Activated T-helper 1 cell treated with anti-CD3 and anti-CD28 coated beads, Interleukin-12 subunit alpha, Interleukin-12 subunit beta, Interleukin-2, Interleukin-4 antibody, amounts not matched to agents 30 ng/mL and 10 ng/mL and 1 ng/mL, durations not matched to agents 14 hours and 24 hours and 36 hours (primary cell): Measurements from ENCODE around the gene DOCK1. TPM values are rescaled to one million over a fixed set of nuclear protein-coding genes. Genes with fewer than 3 reads are reported as not detected.

Experiments used
- DNase-seq: peaks from one replicate; pipeline ENCODE4 v3.0.0; 2021; ENCODE audit warnings: low spot score
- H3K27ac Mint-ChIP-seq: one replicate; pipeline ENCODE4 v1.8.0; 2021; ENCODE audit warnings: mild to moderate bottlenecking, mixed read lengths
- H3K27me3 Mint-ChIP-seq: one replicate; pipeline ENCODE4 v1.8.0; 2022; ENCODE audit warnings: mild to moderate bottlenecking, moderate library complexity, mixed read lengths; ENCODE audit not compliant: insufficient read depth
- H3K36me3 Mint-ChIP-seq: one replicate; pipeline ENCODE4 v1.8.0; 2021; ENCODE audit warnings: low read depth, mixed read lengths
- H3K4me1 Mint-ChIP-seq: one replicate; pipeline ENCODE4 v1.8.0; 2021; ENCODE audit warnings: low read depth, mixed read lengths
- H3K4me3 Mint-ChIP-seq: one replicate; pipeline ENCODE4 v1.8.0; 2021; ENCODE audit warnings: mild to moderate bottlenecking, moderate library complexity, mixed read lengths
- H3K9me3 Mint-ChIP-seq: one replicate; pipeline ENCODE4 v1.8.0; 2021; ENCODE audit warnings: mixed read lengths
- intact Hi-C: fragments of 100-400 bp; cut with micrococcal nuclease; formaldehyde crosslinking; loops from one replicate; pipeline ENCODE4 v1.15.1; 2024
- total RNA-seq: library from RNA; stranded (reverse); gene quantifications from 2 replicates; pipeline ENCODE4 v1.2.3, GENCODE V29; 2022

DOCK1 gene
- total RNA-seq, 1 donor from 2014 or later, result 0.75 TPM

GRCh38 chr10:127034790-127035189, 129.6 kb downstream of the DOCK1 start:
- Mint-ChIP-seq H3K4me3 (no peak overlapping the region), H3K36me3 (no peaks in the 10 kb centered on the region), H3K9me3 (no peaks in the 10 kb centered on the region), H3K27ac (no peak overlapping the region), H3K4me1 (no peaks in the 10 kb centered on the region), H3K27me3 (no peaks in the 10 kb centered on the region)
- no peak for DNase-seq
- intact Hi-C loops, result no loop called here

- no peaks in the 10 kb centered on the region for H3K27me3 Mint-ChIP-seq
- H3K4me1 Mint-ChIP-seq, result no peaks in the 10 kb centered on the region
- intact Hi-C loops, result no loop called here
- no peaks in the 10 kb centered on the region for H3K9me3 Mint-ChIP-seq
- no peak for DNase-seq
- no peaks in the 10 kb centered on the region for H3K36me3 Mint-ChIP-seq
- no peak overlapping the region for H3K27ac Mint-ChIP-seq
- no peak overlapping the region for H3K4me3 Mint-ChIP-seq
Observed at GRCh38 chr10:127035827-127036226, 130.6 kb downstream of the DOCK1 start.

GRCh38 chr10:127036987-127037386, 131.8 kb downstream of the DOCK1 start:
- Mint-ChIP-seq H3K36me3 (no peaks in the 10 kb centered on the region), H3K27me3 (no peaks in the 10 kb centered on the region), H3K4me1 (no peaks in the 10 kb centered on the region), H3K4me3 (no peak overlapping the region), H3K27ac (no peak overlapping the region), H3K9me3 (no peaks in the 10 kb centered on the region)
- no peak for DNase-seq
- intact Hi-C loops, result no loop called here

- no peaks in the 10 kb centered on the region for H3K4me1 Mint-ChIP-seq
- DNase-seq, result no peak
- H3K36me3 Mint-ChIP-seq, result no peaks in the 10 kb centered on the region
Observed at GRCh38 chr10:127039435-127039834, 134.2 kb downstream of the DOCK1 start.

GRCh38 chr10:127040756-127041155, 135.5 kb downstream of the DOCK1 start:
- Mint-ChIP-seq H3K27me3 (no peaks in the 10 kb centered on the region), H3K4me1 (no peaks in the 10 kb centered on the region), H3K9me3 (no peaks in the 10 kb centered on the region), H3K4me3 (no peak overlapping the region), H3K36me3 (no peaks in the 10 kb centered on the region), H3K27ac (no peak overlapping the region)
- DNase-seq, result no peak
- intact Hi-C loops, result no loop called here

More at GRCh38 chr10:127039435-127039834, 134.2 kb downstream of the DOCK1 start:
- H3K4me3 Mint-ChIP-seq, result no peak overlapping the region
- H3K27me3 Mint-ChIP-seq, result no peaks in the 10 kb centered on the region
- intact Hi-C loops, result no loop called here
- no peaks in the 10 kb centered on the region for H3K9me3 Mint-ChIP-seq
- no peak overlapping the region for H3K27ac Mint-ChIP-seq

- no peak overlapping the region for H3K27ac Mint-ChIP-seq
- H3K9me3 Mint-ChIP-seq, result no peaks in the 10 kb centered on the region
- intact Hi-C loops, result no loop called here
- no peaks in the 10 kb centered on the region for H3K36me3 Mint-ChIP-seq
- no peak for DNase-seq
- H3K4me1 Mint-ChIP-seq, result no peaks in the 10 kb centered on the region
- H3K27me3 Mint-ChIP-seq, result no peaks in the 10 kb centered on the region
- H3K4me3 Mint-ChIP-seq, result no peak overlapping the region
Observed at GRCh38 chr10:127041552-127041951, 136.3 kb downstream of the DOCK1 start.

GRCh38 chr10:127043301-127043700, 138.1 kb downstream of the DOCK1 start:
- no peaks in the 10 kb centered on the region for H3K4me1 Mint-ChIP-seq
- no peaks in the 10 kb centered on the region for H3K27me3 Mint-ChIP-seq
- H3K9me3 Mint-ChIP-seq, result no peaks in the 10 kb centered on the region
- no peak overlapping the region for H3K4me3 Mint-ChIP-seq
- H3K36me3 Mint-ChIP-seq, result no peaks in the 10 kb centered on the region
- DNase-seq, result no peak
- intact Hi-C loops, result no loop called here
- H3K27ac Mint-ChIP-seq, result no peak overlapping the region

GRCh38 chr10:127044186-127044585, 139.0 kb downstream of the DOCK1 start:
- Mint-ChIP-seq H3K4me1 (no peaks in the 10 kb centered on the region), H3K4me3 (no peak overlapping the region), H3K36me3 (no peaks in the 10 kb centered on the region), H3K9me3 (no peaks in the 10 kb centered on the region), H3K27ac (no peak overlapping the region), H3K27me3 (no peaks in the 10 kb centered on the region)
- no peak for DNase-seq
- intact Hi-C loops, result no loop called here

GRCh38 chr10:127046975-127047877, 142.0 kb downstream of the DOCK1 start:
- intact Hi-C loops, result no loop called here
- no peak overlapping the region for H3K27ac Mint-ChIP-seq
- no peak overlapping the region for H3K4me3 Mint-ChIP-seq
- no peaks in the 10 kb centered on the region for H3K27me3 Mint-ChIP-seq
- no peaks in the 10 kb centered on the region for H3K9me3 Mint-ChIP-seq
- no peak for DNase-seq
- H3K36me3 Mint-ChIP-seq, result no peaks in the 10 kb centered on the region
- H3K4me1 Mint-ChIP-seq, result no peaks in the 10 kb centered on the region

GRCh38 chr10:127047878-127048238, 142.6 kb downstream of the DOCK1 start:
- Mint-ChIP-seq H3K27me3 (no peaks in the 10 kb centered on the region), H3K27ac (no peak overlapping the region), H3K36me3 (no peaks in the 10 kb centered on the region), H3K4me3 (no peak overlapping the region), H3K4me1 (no peaks in the 10 kb centered on the region), H3K9me3 (no peaks in the 10 kb centered on the region)
- intact Hi-C loops, result no loop called here
- DNase-seq, result no peak

GRCh38 chr10:127048630-127049029, 143.4 kb downstream of the DOCK1 start:
- Mint-ChIP-seq H3K4me3 (no peak overlapping the region), H3K36me3 (no peaks in the 10 kb centered on the region), H3K27ac (no peak overlapping the region), H3K9me3 (no peaks in the 10 kb centered on the region), H3K4me1 (no peaks in the 10 kb centered on the region), H3K27me3 (no peaks in the 10 kb centered on the region)
- DNase-seq, result no peak
- intact Hi-C loops, result no loop called here

- H3K4me3 Mint-ChIP-seq, result no peak overlapping the region
- intact Hi-C loops, result no loop called here
- H3K9me3 Mint-ChIP-seq, result no peaks in the 10 kb centered on the region
Observed at GRCh38 chr10:127052001-127052400, 146.8 kb downstream of the DOCK1 start.

GRCh38 chr10:127055263-127055662, 150.0 kb downstream of the DOCK1 start:
- intact Hi-C loops, result no loop called here
- no peak for DNase-seq
- H3K4me3 Mint-ChIP-seq, result no peak overlapping the region
- peaks cover 12% of the 10 kb centered on the region for H3K9me3 Mint-ChIP-seq
- H3K4me1 Mint-ChIP-seq, result no peaks in the 10 kb centered on the region
- no peaks in the 10 kb centered on the region for H3K36me3 Mint-ChIP-seq
- H3K27ac Mint-ChIP-seq, result no peak overlapping the region
- H3K27me3 Mint-ChIP-seq, result no peaks in the 10 kb centered on the region

More at GRCh38 chr10:127052001-127052400, 146.8 kb downstream of the DOCK1 start:
- Mint-ChIP-seq H3K36me3 (no peaks in the 10 kb centered on the region), H3K27me3 (no peaks in the 10 kb centered on the region), H3K27ac (no peak overlapping the region), H3K4me1 (no peaks in the 10 kb centered on the region)
- no peak for DNase-seq
